Psoas muscle (tissue), 8 donors: Measurements from ENCODE around the gene NEK10. TPM values are rescaled to one million over a fixed set of nuclear protein-coding genes. Genes with fewer than 3 reads are reported as not detected.

Experiments used
- ATAC-seq, 4 donors: fragments of 200-7000 bp; cut with Tn5 transposase; one replicate each; pipeline ENCODE4 v1.9.1; 2020; ENCODE audit warnings: moderate library complexity in 3 of 4, mild to moderate bottlenecking in 2 of 4
- DNase-seq, 2 donors: peaks; one replicate each; pipeline ENCODE4 v3.0.0-alpha.2; 2020
- H3K27ac ChIP-seq: fragments of 200-600 bp; one replicate; pipeline ENCODE4 v1.8.0; 2022
- H3K27me3 ChIP-seq, 3 donors: fragments of 200-600 bp in 1 of 3; one replicate each; pipeline versions ENCODE4 v1.6.1 to v1.8.0; 2013 to 2022; ENCODE audit warnings: low read length in 2 of 3, mild to moderate bottlenecking in 2 of 3, moderate library complexity in 1 of 3; ENCODE audit not compliant: insufficient read depth in 3 of 3
- H3K36me3 ChIP-seq, 2 donors: fragments of 200-600 bp in 1 of 2; one replicate each; pipeline versions ENCODE4 v1.6.1 to v1.8.0; 2013 to 2022; ENCODE audit warnings: low read depth in 1 of 2, mild to moderate bottlenecking in 1 of 2, moderate library complexity in 1 of 2; ENCODE audit not compliant: insufficient read depth in 1 of 2
- H3K4me1 ChIP-seq: fragments of 200-600 bp; one replicate; pipeline ENCODE4 v1.8.0; 2022
- H3K4me3 ChIP-seq: fragments of 200-600 bp; one replicate; pipeline ENCODE4 v1.8.0; 2022; ENCODE audit warnings: mild to moderate bottlenecking
- H3K9me3 ChIP-seq: fragments of 200-600 bp; one replicate; pipeline ENCODE4 v1.8.0; 2022
- CTCF ChIP-seq: fragments of 200-600 bp; IDR thresholded peaks from one replicate; pipeline ENCODE4 v1.8.0; 2022; ENCODE audit warnings: antibody characterized with exemption
- WGBS, 3 donors: extraction: QIAGEN DNeasy Blood & Tissue Kit; methylation state at CpG; one replicate each; pipeline versions ENCODE4 v1.1.6 to v1.1.7; 2013; 5-methylcytosine and 5-hydroxymethylcytosine counted together
- intact Hi-C, 2 donors: fragments of 100-400 bp; cut with DNase I; formaldehyde crosslinking; loops; one replicate each; pipeline versions ENCODE4 v1.11.0 to v1.14.2; 2022
- polyA plus RNA-seq, 3 donors: library from polyadenylated mRNA; stranded (reverse); fragments of 200-250 nt; gene quantifications; one replicate each; pipeline ENCODE4 v1.2.3, GENCODE V29; 2013
- total RNA-seq, 4 donors: library from RNA; stranded (reverse); fragmentation: NEBNext Ultra II Directional in 2 of 4; extraction: Animal tissue kit (Norgen Biotek cat#: 25700) in 2 of 4; gene quantifications; one replicate each; pipeline versions ENCODE4 v1.2.1 to v1.2.4, GENCODE V29; 2021 to 2023
- donor health status: healthy with polysubstance abuse.
- donor health status: DM: no; HTN: no; CAD: no; lungs with moderate emphysema.
- donor health status: Bipolar disorder and iron deficiency.
- donor health status: healthy.
- donor health status: DM: yes; HTN: yes; CAD: no.
- donor health status: DM: no; HTN: no; CAD: no.
- donor health status: DM: no; HTN: no; CAD: no.
- donor health status: DM: yes; HTN: yes; CAD: no.

NEK10 gene
- total and polyA plus RNA-seq, 7 donors, result 0.44 to 16.6 (median 5.0) TPM

GRCh38 chr3:27095553-27096222 lies 273.5 kb downstream of the NEK10 start:
- WGBS, 3 donors, result 24 to 54% (median 24%) methylated on average over 2 of the region's 2 CpGs

GRCh38 chr3:27094721-27095120 lies 274.5 kb downstream of the NEK10 start:
- DNase-seq (no peak), ATAC-seq (no peak)
- Histone ChIP-seq H3K4me1 (no peaks in the 10 kb centered on the region), H3K27ac (no peak overlapping the region), H3K36me3 (no peaks in the 10 kb centered on the region), H3K27me3 (no peaks in the 10 kb centered on the region), H3K4me3 (no peak overlapping the region), H3K9me3 (no peaks in the 10 kb centered on the region)
- 10 to 14% (median 10%) methylated on average over 4 of the region's 4 CpGs for WGBS, 3 donors
- TF ChIP-seq CTCF, result no peak
- intact Hi-C loops, result no loop called here

More at GRCh38 chr3:27095553-27096222, 273.5 kb downstream of the NEK10 start:
- H3K27ac ChIP-seq, result no peak overlapping the region
- no peak for TF ChIP-seq CTCF
- no peak for ATAC-seq
- no peak for DNase-seq
- no peaks in the 10 kb centered on the region for H3K9me3 ChIP-seq
- H3K4me1 ChIP-seq, result no peaks in the 10 kb centered on the region
- H3K4me3 ChIP-seq, result no peak overlapping the region
- H3K27me3 ChIP-seq, result no peaks in the 10 kb centered on the region
- no peaks in the 10 kb centered on the region for H3K36me3 ChIP-seq
- intact Hi-C loops, result no loop called here

GRCh38 chr3:27093771-27094170 lies 275.4 kb downstream of the NEK10 start:
- Histone ChIP-seq H3K4me3 (no peak overlapping the region), H3K9me3 (no peaks in the 10 kb centered on the region), H3K4me1 (no peaks in the 10 kb centered on the region), H3K27ac (no peak overlapping the region), H3K27me3 (no peaks in the 10 kb centered on the region), H3K36me3 (no peaks in the 10 kb centered on the region)
- TF ChIP-seq CTCF, result no peak
- no peak for ATAC-seq
- intact Hi-C loops, result no loop called here
- DNase-seq, result no peak
- 48% methylated on average over 2 of the region's 2 CpGs for WGBS, 3 donors

GRCh38 chr3:27090275-27091041 lies 278.7 kb downstream of the NEK10 start:
- H3K4me3 ChIP-seq, result no peak overlapping the region
- H3K9me3 ChIP-seq, result no peaks in the 10 kb centered on the region
- no peak for TF ChIP-seq CTCF
- H3K27ac ChIP-seq, result no peak overlapping the region
- no peaks in the 10 kb centered on the region for H3K27me3 ChIP-seq
- WGBS, 3 donors, result 36 to 43% (median 39%) methylated on average over 6 of the region's 6 CpGs
- intact Hi-C loops, result no loop called here
- DNase-seq (no peak), ATAC-seq (no peak)
- no peaks in the 10 kb centered on the region for H3K36me3 ChIP-seq
- H3K4me1 ChIP-seq, result no peaks in the 10 kb centered on the region
